SK-N-SH (cell line): ENCODE data around the gene GRK5.

Experiments
- CTCF ChIP-seq: fragments of 200-600 bp; sonication (generic); IDR thresholded peaks from 2 replicates; pipeline ENCODE4 v1.6.1; 2017; ENCODE audit warnings: antibody characterized with exemption, mild to moderate bottlenecking, moderate library complexity
- FOXJ3 ChIP-seq: sonication (generic); formaldehyde crosslinking; IDR thresholded peaks from 2 replicates; pipeline ENCODE4 v1.5.1; 2020; ENCODE audit warnings: mild to moderate bottlenecking, missing genetic modification reagents
- GATA2 ChIP-seq: sonication (generic); formaldehyde crosslinking; IDR thresholded peaks from 2 replicates; pipeline ENCODE4 v1.5.0; 2020; ENCODE audit warnings: mild to moderate bottlenecking, missing genetic modification reagents
- MAX ChIP-seq: IDR thresholded peaks from 2 replicates; pipeline ENCODE4 v1.4.0; 2012; ENCODE audit warnings: low read depth
- MEF2A ChIP-seq: IDR thresholded peaks from 2 replicates; pipeline ENCODE4 v1.4.0; 2012; ENCODE audit warnings: low read depth, borderline replicate concordance
- MXI1 ChIP-seq: IDR thresholded peaks from 2 replicates; pipeline ENCODE4 v1.6.1; 2012; ENCODE audit warnings: mild to moderate bottlenecking, low read depth, low read length, improper control_type of control experiment
- NFIC ChIP-seq: IDR thresholded peaks from 2 replicates; pipeline ENCODE4 v1.4.0; 2012; ENCODE audit warnings: borderline replicate concordance
- POLR2AphosphoS5 ChIP-seq: IDR thresholded peaks from 2 replicates; pipeline ENCODE4 v1.6.1; 2012; ENCODE audit warnings: low read depth, low read length
- RAD21 ChIP-seq: IDR thresholded peaks from 2 replicates; pipeline ENCODE4 v1.6.1; 2012; ENCODE audit warnings: mild to moderate bottlenecking, low read length
- RFX5 ChIP-seq: IDR thresholded peaks from 2 replicates; pipeline ENCODE4 v1.6.1; 2012; ENCODE audit warnings: mild to moderate bottlenecking, improper control_type of control experiment, low read length
- RXRA ChIP-seq: IDR thresholded peaks from 2 replicates; pipeline ENCODE4 v1.4.0; 2012; ENCODE audit warnings: low read depth, mild to moderate bottlenecking, borderline replicate concordance
- TAF1 ChIP-seq: IDR thresholded peaks from 2 replicates; pipeline ENCODE4 v1.6.1; 2012; ENCODE audit warnings: low read depth, mild to moderate bottlenecking, low read length, moderate library complexity, borderline replicate concordance
- TF ChIP-seq, protein P1 (sequence below): fragments of 150-350 bp; IDR thresholded peaks from 2 replicates; pipeline ENCODE4 v1.6.1; 2017; ENCODE audit warnings: antibody characterized with exemption, low read length, low read depth, borderline replicate concordance

- TF ChIP-seq RAD21 (no peak), CTCF (no peak), FOXJ3 (CRISPR knock-in tag) (no peak), MXI1 (no peak), GATA2 (CRISPR knock-in tag) (no peak), RXRA (no peak), MAX (no peak), TAF1 (no peak), MEF2A (no peak), NFIC (no peak), POLR2AphosphoS5 (no peak), RFX5 (no peak)
- TF ChIP-seq, protein P1, sequence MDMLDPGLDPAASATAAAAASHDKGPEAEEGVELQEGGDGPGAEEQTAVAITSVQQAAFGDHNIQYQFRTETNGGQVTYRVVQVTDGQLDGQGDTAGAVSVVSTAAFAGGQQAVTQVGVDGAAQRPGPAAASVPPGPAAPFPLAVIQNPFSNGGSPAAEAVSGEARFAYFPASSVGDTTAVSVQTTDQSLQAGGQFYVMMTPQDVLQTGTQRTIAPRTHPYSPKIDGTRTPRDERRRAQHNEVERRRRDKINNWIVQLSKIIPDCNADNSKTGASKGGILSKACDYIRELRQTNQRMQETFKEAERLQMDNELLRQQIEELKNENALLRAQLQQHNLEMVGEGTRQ, result no peak
Measured at GRCh38 chr10:119415536-119416503, 208.4 kb downstream of the GRK5 start.
